DND-41 (cell line): Measurements from ENCODE around the gene EEFSEC.

Source experiments
- CTCF ChIP-seq: IDR thresholded peaks from 2 replicates; pipeline ENCODE4 v1.5.1; 2012; ENCODE audit warnings: borderline replicate concordance, low read length, moderate library complexity, mild to moderate bottlenecking; ENCODE audit not compliant: poor library complexity, severe bottlenecking; ENCODE audit errors: extremely low read depth
- EZH2 ChIP-seq: IDR thresholded peaks from 3 replicates; pipeline ENCODE4 v1.6.1; 2012; ENCODE audit warnings: borderline replicate concordance, low read depth, mild to moderate bottlenecking, moderate library complexity, low read length, inconsistent platforms; ENCODE audit not compliant: severe bottlenecking

DNA sequence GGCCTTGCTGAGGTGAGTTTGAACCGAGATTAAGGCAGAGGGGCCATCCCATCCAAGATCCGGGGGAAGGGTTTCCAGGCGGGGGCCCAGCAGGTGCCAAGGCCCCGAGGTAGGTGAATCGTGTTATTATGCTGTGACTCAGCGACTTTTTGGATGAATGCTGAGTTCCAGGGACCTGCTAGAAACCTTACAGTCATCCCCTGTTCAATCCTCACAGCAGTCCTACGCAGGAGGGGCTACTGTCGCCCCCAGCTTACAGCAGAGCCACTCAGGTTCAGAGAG, 272.5 kb downstream of the EEFSEC start:
- TF ChIP-seq CTCF (no peak), EZH2 (no peak)
